ENCODE results near the gene NOL4L.

DNA sequence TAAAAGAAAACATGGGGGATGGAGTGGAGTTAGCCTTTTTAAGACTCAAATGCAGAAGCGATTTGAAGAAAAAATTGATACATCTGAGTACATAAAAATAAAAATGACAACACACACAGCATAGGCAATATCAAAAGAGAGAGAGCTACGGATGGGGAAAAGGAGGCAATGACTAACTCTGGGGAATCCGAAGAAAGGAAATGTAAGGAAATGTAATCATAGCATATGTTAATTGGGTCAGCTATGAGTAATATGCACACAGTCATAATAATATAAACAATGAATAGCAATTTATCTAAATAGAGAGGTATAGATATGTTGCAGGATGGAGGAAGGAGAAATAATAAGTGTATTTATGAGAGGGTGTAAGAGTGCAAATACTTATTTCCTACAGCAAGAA, 83.4 kb downstream of the NOL4L start:
- no peak for TF ChIP-seq CTCF (IDR thresholded peaks at IDR 0.05 in 8 of 11, conservative IDR thresholded peaks at IDR 0.05 in 3 of 11)
- no peak for TF ChIP-seq POLR2A (IDR thresholded peaks at IDR 0.05)
- no peak for TF ChIP-seq POLR2AphosphoS5 (IDR thresholded peaks at IDR 0.05)
